GM18868 (cell line): ENCODE results near the gene SLC30A4.

Experiments used
- ATAC-seq: cut with Tn5 transposase; IDR thresholded peaks from one replicate; pipeline ENCODE4 v1.9.1; 2021; ENCODE audit warnings: mild to moderate bottlenecking, moderate library complexity; ENCODE audit not compliant: unreplicated experiment

The SLC30A4 gene

DNA sequence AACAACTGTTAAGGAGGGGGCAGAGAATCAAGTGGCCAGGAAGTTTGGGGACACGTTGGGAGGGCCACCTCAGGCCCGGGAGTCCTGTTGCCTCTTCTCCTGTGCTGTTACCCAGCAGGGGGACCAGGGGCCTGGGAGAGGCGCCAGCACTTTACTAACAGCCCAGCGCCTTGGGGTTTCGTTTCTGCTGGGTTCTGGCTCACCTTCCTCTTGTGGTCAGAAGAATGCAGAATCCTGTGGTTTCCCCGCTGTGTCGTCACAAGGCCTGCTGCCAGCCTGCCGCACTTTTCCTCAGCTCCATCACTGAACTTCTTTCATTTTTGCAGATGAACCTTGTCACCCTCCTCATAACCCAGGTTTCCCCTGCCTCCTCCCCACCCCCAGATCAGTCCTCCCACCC lies 67.7 kb downstream of the SLC30A4 start:
- ATAC-seq, result peak; percentile 78

DNA sequence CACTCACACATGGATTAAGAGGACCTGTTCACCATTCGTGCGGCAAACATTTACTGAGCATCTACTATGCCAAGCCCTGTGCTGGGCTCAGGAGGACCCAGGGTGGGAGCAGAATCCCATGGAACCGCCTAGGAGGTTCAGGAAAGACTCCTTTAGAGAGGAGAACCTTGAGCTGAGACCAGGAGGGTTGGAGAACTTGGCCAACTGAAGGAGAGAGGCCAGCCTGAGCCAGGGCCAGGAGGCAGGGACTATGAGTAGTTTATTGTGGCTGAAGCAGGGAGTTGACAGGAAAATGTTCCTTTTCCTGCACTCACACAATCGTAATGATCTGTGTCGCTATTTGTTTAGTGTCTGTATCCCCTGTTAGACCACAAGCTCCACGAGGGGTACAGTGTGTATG lies 71.3 kb downstream of the SLC30A4 start:
- no peak for ATAC-seq

DNA sequence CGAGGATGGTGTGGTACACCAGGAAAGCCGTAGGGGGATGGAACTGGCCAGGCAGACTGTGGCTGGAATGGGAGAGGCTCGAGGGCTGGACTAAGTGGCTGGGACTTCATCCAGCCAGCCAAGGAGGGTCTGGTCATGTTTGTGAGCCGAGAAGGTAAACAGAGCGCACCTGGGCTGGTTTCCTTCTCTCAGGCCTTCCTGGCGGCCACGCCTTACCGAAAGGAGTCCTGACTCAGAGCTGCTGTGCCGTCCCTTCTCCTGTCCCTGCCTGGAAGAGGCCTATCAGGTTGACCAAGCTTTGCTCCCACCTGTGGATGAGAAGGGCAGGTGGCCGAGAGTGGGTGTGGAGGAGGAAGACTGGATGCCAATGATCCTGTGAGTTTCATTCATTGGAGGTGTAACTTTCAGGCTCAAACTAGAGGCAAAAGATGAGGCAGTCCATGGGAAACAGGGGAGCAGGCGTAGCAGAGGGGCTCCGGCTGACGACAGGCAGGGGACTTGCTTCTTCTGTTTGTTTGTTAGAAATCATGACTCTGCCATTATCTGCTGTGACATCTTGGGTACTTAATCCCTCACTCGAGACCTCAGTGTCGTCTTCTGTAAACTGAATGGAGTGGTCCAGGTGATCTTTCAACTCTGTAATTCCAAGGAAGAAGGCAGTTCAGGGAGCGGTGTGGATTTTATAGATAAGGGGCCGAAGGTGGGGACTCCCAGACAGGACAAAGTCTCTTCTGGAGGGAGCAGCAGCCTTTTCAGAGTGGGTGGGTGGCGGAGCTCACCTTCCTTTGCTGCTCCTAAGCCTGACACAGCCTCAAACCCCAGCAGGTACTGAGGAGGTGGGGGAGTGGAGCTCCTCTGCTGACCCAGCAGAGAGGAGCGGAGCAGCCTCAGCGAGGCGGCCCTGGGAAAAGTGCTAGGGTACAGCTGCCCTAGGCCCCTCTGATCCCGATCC lies 72.4 kb downstream of the SLC30A4 start:
- ATAC-seq, result no peak

DNA sequence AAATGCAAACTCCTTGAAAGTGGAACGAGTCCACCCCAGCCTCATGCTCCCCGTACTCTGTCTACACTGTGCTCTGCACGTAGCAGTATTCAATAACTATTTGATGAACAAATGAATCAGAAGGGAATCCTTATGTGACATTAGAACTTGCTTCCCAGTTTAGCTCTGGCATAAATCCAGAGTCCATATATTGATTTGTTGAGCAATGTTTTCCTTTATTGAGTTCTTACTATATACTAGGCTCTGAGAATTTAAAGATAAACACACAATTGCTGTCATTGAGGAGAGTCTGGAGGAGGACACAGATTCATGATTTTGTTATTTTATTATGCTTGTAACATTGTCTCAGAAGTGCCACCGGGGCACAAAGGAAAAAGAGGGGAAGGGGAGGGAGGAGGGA lies 73.2 kb downstream of the SLC30A4 start:
- no peak for ATAC-seq

DNA sequence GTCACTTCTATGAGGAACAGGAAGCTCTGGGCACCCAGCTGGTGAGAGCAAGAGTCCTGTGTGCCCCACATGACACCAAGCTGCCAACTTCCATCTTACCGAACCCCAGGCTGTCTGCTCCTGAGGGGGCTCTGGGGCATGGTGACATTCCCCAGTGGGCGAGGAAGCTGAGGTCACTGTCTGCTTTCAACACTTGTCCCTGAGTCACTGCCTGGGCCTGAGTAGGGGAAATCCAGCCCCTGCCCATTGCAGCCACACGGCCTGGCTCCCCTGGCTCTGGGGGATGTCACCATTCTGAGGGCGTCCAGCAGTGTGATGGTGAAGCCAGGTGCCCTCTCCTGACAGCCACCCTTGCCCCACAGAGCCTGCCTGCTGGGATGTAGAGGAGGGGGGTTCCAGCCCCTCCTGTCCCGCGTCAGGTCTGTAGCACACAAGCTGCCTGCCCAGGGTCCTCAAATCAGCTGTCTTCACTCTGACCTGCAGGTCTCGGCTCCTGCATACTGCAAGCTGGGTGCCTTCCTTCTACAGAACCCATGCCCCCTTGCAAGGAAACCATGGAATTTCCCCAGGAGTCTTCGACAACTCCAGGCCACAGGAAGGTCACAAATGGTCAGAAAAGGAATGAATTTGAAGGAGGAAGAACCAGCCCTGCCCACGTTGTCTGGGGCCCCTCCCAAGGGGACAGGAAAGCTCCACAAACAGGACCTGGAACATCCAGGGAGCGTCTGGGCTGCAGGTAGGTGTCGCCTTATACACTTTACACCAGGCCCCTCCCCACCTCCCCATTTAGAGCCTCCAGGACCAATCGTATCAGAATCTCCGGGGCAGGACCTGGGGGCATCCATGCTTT lies 74.3 kb downstream of the SLC30A4 start:
- ATAC-seq, result peak; percentile 48

DNA sequence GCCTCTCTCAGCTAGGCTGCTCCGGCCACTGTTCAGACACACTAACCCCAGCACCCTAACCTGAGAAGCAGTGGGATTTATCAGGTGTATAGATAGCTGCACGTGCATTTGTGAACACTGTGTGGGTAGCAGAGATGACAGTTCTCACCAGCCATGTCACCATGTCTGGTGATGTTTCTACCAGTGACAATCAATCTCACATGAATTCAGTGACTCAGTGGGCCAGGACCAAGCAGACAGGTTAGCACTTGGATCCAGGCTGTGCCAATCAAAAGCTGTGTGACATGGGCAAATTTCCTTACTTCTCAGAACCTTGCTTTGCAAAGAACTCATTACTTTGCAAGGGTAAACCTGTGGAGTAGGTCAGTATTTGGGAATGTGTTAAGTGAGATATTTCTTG lies 78.9 kb downstream of the SLC30A4 start:
- ATAC-seq, result no peak

DNA sequence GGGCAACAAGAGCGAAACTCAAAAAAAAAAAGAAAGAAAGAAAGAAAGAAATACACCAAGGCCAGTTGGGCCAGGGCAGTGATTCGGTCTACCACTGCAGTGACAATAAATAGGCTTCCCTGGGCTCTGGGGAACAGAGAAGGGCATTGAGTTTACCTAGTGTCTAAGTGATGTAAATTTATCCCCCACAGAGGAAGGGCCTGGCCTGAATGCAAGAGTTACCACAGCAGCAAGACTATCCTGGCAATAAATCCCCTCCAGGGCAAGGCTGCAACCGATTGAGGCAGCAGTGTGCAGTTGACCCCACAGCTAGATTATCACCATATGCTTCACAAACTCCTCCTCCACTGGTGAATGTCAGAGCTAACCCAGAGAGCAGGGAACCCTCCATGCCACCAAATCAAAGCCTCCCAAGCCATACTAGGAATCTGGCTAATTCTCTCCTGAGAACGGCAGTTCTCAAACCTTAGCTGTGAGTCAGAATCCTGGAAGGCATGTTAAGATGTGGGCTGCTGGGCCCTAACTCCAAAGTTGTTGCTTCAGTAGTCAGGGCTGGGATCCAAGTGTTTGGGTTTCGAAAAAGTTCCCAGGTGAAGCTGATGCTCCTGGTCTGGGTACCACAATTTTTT lies 79.9 kb downstream of the SLC30A4 start:
- no peak for ATAC-seq

DNA sequence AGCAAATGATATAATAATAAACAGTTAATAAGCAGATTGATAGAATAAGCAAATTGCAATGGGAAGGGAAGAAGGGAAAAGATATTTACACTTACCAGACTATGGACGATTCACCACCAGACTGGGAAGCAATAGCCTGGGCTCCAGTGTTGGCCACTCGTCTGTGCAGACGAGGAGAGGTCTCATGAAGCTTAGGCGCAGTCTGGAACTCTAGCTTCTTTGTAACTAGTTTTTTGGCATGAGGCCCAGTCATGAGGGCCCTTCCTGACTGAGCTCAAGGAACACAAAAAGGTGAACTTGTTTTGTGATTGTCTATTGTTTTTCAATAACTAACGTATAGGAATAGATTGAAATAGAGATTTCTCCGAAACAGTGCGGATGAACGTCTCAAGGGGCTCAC lies 80.9 kb downstream of the SLC30A4 start:
- ATAC-seq, result no peak

DNA sequence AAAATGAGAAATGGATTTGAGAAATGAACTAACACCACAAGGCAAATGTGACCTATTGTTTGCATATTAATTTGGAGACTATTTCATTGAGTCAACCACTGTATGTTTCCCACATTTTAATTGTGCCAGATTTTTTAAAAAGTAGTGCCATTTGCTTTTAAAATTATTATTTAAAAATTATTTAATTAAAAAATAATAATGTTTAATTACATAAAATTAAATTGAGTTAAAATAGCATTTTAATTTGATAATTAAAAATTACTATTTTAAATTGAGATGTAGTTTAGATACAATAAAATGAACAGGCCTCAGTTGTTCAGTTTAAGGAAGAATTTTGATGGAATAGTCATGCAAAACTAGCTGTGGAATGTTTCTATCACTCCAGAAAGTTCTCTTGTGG lies 81.5 kb downstream of the SLC30A4 start:
- ATAC-seq, result no peak

DNA sequence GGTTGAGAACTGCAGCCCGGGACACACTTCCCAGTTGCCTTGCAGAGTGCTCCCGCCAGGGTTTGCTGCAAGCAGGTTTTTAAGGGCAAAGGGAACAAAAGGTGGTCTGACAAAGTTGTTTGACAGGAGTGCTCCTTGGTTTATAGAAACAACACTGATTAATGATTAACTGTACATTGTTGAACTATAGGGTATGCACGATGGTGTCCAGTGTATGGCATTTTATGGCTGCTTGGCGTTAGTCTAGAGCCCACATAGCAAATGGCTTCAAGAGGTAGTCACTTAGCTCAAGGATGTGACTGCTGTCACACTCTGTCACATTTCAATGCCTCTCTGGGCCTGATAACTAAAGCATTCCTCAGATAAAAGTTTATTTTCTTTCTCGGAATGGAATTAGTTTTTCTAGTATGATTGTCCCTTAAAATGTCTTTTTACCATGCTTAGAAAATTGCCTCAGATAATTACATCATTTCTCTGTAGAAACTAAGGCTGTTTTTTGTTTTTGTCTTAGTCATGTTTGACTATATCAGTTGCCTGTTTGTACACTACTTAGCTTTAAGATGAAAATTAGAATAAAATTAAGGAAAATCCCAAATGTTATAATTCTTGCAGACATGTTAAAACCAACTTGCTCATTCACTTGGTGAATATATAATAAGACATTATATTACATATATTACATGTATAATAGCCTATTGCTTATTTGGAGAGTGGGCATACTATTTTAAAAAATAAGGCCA lies 82.9 kb downstream of the SLC30A4 start:
- ATAC-seq, result no peak

DNA sequence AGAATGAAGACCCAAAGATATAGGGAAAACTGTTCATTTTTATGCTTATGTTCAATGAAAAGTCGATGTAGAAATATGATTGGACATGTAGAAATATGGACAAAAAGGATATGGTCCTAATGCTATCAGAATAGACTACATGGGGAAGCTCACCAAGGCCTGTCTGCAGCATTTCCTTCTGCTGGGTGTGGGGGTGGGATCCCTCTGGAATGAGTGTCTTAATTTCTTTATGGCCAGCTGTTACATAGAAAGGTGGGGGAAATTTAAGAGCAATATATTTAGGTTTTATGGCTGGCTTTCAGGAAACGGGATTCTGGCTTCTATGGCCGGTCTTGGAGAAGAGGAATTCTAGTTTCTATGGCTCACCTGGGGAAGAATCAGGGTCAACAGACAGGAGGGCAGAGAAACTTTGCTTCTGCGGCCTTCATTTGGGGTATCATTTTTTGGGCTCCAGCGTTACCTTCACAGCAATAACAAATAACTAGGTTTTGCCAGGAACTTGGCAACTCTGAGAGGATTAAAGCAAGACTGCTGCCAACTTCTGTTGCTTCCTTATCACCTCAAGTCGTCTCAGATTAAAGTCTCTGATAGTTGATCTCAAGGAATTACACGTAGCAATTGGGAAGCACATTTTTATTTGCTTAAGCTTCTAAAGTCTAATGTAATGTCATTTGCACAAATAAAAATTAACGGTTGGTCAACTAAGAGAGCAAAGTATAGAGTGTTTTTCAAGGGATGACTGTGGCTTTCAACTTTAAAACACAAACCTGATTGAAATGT lies 87.2 kb downstream of the SLC30A4 start:
- no peak for ATAC-seq

DNA sequence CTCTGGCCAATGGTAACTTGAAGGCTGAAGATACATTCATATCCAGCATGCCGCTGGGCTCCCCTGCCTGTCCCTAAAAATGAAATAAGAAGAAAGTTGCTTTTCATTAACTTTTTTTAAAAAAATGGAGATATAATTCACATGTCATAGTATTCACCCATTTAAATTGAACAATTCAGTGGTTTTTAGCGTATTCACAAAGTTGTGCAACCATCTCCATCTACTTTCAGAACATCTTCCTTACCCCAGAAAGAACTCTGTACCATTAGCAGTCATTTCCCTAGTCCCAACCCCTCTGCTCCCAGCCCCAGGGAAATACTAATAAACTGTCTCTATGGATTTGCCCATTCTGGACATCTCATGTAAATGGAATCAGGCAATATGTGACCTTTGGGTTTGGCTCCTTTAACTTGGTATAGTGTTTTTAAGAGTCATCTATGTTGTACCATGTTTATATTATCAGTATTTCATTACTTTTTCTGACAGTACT lies 88.4 kb downstream of the SLC30A4 start:
- no peak for ATAC-seq

DNA sequence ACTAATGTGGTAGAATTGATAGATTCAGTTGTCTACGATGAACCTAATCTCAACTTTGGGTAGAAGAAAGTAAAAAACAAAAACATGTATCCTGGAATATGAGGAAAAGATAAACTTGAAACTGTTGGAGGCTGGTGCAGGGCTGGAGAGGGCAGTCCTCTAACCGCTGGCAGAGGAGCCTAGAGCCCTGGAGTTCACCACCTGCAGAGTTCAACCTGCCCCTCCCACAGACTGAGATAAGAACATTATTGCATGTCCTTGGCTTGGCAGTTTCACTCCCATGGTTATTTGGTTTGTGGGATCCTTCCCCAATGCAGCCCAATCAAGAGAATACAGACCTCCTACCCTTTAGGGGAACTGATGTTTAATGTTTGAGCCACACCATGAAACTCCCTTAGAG lies 91.0 kb downstream of the SLC30A4 start:
- no peak for ATAC-seq

DNA sequence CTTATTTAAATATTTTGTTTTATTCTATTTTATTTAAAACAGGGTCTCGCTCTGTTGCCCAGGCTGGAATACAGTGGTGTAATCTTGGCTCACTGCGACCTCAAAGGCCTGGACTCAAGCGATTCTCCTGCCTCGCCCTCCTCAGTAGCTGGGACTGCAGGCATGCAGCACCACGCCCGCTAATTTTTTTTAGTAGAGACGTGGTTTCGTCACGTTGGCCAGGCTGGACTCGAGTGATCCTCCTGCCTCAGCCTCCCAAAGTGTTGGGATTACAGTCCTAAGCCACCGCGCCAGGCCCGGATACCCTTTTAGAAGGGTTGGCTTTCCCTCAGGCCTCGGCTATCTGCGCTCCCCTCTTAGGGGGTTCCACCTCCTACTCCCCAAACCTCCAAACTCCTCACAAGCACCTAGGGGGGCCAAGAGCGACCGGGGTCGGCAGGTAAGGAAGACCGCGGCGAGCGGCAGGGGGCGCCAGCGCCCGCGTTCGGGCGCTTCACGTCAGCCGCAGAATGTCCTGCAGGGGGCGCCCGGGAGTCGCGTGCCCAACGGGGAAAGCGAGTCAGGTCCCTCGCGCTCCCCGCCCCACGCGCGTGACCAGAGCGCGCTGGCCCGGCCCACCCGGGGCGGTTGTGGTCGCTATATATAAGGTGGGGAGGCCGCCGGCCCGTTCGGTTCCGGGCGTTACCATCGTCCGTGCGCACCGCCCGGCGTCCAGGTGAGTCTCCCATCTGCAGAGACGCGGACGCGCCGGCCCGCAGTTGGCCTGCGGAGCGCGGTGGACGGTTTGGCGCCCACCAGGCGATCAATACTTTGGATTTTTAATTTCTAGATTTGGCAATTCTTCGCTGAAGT lies 92.4 kb downstream of the SLC30A4 start:
- peak; percentile 91 for ATAC-seq
